Osteocyte (in vitro differentiated cells): ENCODE results near the gene XKR3. TPM values are rescaled to one million over a fixed set of nuclear protein-coding genes. Genes with fewer than 3 reads are reported as not detected.

Experiments used
- DNase-seq: peaks from one replicate; pipeline ENCODE4 v3.0.0; 2021; ENCODE audit warnings: mixed read lengths; ENCODE audit not compliant: unreplicated experiment; ENCODE audit errors: extremely low spot score
- H3K27ac Mint-ChIP-seq: one replicate; pipeline ENCODE4 v1.8.0; 2021; ENCODE audit warnings: mild to moderate bottlenecking, mixed read lengths; ENCODE audit not compliant: unreplicated experiment
- H3K27me3 Mint-ChIP-seq: one replicate; pipeline ENCODE4 v1.8.0; 2021; ENCODE audit warnings: mixed read lengths; ENCODE audit not compliant: unreplicated experiment
- H3K36me3 Mint-ChIP-seq: one replicate; pipeline ENCODE4 v1.8.0; 2021; ENCODE audit warnings: mixed read lengths; ENCODE audit not compliant: unreplicated experiment
- H3K4me1 Mint-ChIP-seq: one replicate; pipeline ENCODE4 v1.8.0; 2021; ENCODE audit warnings: mixed read lengths; ENCODE audit not compliant: unreplicated experiment
- H3K4me3 Mint-ChIP-seq: one replicate; pipeline ENCODE4 v1.8.0; 2021; ENCODE audit warnings: mild to moderate bottlenecking, moderate library complexity, mixed read lengths; ENCODE audit not compliant: unreplicated experiment
- H3K9me3 Mint-ChIP-seq: one replicate; pipeline ENCODE4 v1.8.0; 2021; ENCODE audit warnings: mixed read lengths; ENCODE audit not compliant: unreplicated experiment
- total RNA-seq: library from RNA; stranded (reverse); gene quantifications from 2 replicates; pipeline ENCODE4 v1.2.1, GENCODE V29; 2021
- TF ChIP-seq, protein P1 (sequence below): fragments of 200-600 bp; sonication (generic); IDR thresholded peaks from 2 replicates; pipeline ENCODE4 v1.5.0; 2021; ENCODE audit warnings: antibody characterized with exemption, mild to moderate bottlenecking, moderate library complexity

Gene XKR3
- total RNA-seq, 1 donor from 2014 or later, result not detected

DNA sequence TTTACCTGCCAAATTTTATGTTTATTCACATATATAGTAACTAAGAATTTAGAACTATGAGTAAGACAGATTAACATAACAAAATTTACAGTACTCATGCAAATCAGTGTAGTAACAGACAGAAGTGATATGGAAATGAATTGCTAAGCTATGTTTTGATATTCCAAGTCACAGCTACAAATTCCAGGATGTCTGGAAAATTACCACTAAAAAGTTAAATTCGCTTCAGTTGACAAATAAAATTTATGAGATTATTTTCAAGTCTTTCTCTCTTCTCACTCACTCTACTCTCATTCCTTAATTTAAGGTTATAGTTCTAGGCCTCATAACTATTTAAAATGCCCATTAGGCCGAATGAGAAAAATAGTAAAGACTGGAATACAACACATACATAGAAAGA lies 18.1 kb downstream of the XKR3 start:
- peaks cover 35% of the 10 kb centered on the region for H3K9me3 Mint-ChIP-seq
- no peaks in the 10 kb centered on the region for H3K36me3 Mint-ChIP-seq
- TF ChIP-seq, protein P1, sequence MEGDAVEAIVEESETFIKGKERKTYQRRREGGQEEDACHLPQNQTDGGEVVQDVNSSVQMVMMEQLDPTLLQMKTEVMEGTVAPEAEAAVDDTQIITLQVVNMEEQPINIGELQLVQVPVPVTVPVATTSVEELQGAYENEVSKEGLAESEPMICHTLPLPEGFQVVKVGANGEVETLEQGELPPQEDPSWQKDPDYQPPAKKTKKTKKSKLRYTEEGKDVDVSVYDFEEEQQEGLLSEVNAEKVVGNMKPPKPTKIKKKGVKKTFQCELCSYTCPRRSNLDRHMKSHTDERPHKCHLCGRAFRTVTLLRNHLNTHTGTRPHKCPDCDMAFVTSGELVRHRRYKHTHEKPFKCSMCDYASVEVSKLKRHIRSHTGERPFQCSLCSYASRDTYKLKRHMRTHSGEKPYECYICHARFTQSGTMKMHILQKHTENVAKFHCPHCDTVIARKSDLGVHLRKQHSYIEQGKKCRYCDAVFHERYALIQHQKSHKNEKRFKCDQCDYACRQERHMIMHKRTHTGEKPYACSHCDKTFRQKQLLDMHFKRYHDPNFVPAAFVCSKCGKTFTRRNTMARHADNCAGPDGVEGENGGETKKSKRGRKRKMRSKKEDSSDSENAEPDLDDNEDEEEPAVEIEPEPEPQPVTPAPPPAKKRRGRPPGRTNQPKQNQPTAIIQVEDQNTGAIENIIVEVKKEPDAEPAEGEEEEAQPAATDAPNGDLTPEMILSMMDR, result no peak
- no peaks in the 10 kb centered on the region for H3K4me1 Mint-ChIP-seq
- no peaks in the 10 kb centered on the region for H3K27me3 Mint-ChIP-seq
- no peak overlapping the region for H3K4me3 Mint-ChIP-seq
- no peak overlapping the region for H3K27ac Mint-ChIP-seq
- DNase-seq, result no peak

DNA sequence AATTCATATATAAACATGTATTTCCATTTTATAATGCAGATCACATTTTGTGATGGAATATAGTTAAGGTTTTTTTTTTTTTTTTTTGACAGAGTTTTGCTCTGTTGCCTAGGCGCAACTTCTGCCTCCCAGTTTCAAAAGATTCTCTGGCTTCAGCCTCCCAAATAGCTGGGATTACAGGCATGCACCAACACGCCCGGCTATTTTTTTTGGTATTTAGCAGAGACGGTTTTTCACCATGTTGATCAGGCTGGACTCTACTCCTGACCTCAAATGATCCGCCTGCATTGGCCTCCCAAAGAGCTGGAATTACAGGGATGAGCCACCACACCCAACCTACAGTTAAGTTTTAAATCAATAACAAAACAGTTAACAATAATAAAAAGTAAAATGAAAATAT lies 18.8 kb downstream of the XKR3 start:
- DNase-seq, result no peak
- no peak overlapping the region for H3K27ac Mint-ChIP-seq
- H3K36me3 Mint-ChIP-seq, result no peaks in the 10 kb centered on the region
- TF ChIP-seq, protein P1, result no peak
- no peaks in the 10 kb centered on the region for H3K27me3 Mint-ChIP-seq
- no peaks in the 10 kb centered on the region for H3K4me1 Mint-ChIP-seq
- peaks cover 35% of the 10 kb centered on the region for H3K9me3 Mint-ChIP-seq
- no peak overlapping the region for H3K4me3 Mint-ChIP-seq

DNA sequence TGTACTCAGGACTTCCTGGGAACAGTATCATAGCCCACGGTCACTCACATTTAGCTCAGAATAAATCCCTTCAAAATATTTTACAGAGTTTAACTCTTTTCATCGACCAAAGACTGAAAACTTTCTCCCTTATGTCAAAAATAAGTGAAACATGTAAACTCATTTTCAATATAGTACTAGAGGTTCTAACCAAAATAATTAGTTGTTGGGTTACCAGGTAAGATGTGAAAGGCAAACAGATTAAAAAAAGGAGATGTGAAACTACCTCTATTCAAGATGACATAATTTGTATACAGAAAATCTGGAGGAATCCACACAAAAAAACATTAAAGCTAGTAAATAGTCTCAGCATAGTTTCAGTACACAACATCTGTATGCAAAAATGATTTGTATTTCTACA lies 20.3 kb downstream of the XKR3 start:
- H3K36me3 Mint-ChIP-seq, result no peaks in the 10 kb centered on the region
- no peak overlapping the region for H3K27ac Mint-ChIP-seq
- no peaks in the 10 kb centered on the region for H3K4me1 Mint-ChIP-seq
- TF ChIP-seq, protein P1, result no peak
- no peak for DNase-seq
- no peaks in the 10 kb centered on the region for H3K27me3 Mint-ChIP-seq
- peaks cover 36% of the 10 kb centered on the region for H3K9me3 Mint-ChIP-seq
- no peak overlapping the region for H3K4me3 Mint-ChIP-seq

DNA sequence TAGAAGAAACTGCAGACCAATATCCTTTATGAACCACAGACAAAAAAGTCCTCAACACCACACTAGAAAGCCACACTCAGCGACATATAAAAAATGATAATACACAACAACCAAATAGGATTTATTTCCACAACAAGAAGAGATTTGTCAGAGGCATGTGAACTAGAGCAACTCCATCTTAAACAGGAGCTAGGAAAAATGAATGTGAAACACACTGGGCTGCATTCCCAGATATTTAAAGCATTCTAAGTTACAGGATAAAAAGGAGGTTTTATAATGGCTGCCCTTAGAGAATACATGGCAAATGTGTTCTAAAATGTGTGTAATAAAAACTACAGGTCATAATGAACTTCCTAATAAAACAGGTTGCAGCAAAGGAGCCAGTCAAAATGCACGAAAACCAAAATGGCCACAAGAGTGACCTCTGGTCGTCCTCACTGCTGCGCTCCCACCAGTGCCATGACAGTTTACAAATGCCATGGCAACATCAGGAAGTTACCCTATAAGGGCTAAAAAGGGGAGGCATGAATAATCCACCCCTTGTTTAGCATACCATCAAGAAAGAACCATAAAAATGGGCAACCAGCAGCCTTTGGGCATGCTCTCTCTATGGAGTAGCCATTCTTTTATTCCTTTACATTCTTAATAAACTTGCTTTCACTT lies 21.8 kb downstream of the XKR3 start:
- Mint-ChIP-seq H3K27me3 (no peaks in the 10 kb centered on the region), H3K4me3 (no peak overlapping the region), H3K9me3 (peaks cover 32% of the 10 kb centered on the region), H3K27ac (no peak overlapping the region), H3K36me3 (no peaks in the 10 kb centered on the region), H3K4me1 (no peaks in the 10 kb centered on the region)
- DNase-seq, result no peak
- TF ChIP-seq, protein P1, result no peak

DNA sequence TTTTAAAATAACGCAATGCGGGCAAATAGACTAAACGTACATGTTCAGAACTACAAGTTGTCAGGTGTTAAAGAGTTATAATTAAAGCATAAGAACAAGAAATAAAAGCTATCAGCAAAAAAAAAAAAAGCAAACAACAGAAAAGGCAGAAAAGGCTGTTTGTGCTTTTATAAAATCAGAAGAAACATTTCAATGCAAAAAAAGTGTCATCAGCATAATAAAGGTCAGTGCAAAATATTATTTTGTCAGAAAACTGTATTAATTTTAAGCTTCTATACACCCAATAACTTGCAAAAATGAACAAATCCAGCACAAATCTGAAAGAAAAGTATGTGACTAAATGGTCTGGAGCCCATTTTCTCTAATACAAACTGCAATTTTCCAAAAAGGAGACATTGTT lies 23.6 kb downstream of the XKR3 start:
- no peak overlapping the region for H3K4me3 Mint-ChIP-seq
- TF ChIP-seq, protein P1, result no peak
- DNase-seq, result no peak
- no peak overlapping the region for H3K27ac Mint-ChIP-seq
- H3K27me3 Mint-ChIP-seq, result no peaks in the 10 kb centered on the region
- H3K9me3 Mint-ChIP-seq, result peaks cover 36% of the 10 kb centered on the region
- no peaks in the 10 kb centered on the region for H3K36me3 Mint-ChIP-seq
- no peaks in the 10 kb centered on the region for H3K4me1 Mint-ChIP-seq
